B cell (primary cell): ENCODE measurements around the gene CLEC7A. TPM values are rescaled to one million over a fixed set of nuclear protein-coding genes. Genes with fewer than 3 reads are reported as not detected.

Experiments used
- ATAC-seq: fragments of 200-7000 bp; cut with Tn5 transposase; one replicate; pipeline ENCODE4 v1.10.0; 2021; ENCODE audit warnings: low read depth, mild to moderate bottlenecking, moderate number of reproducible peaks, moderate library complexity
- CTCF ChIA-PET: fragments of 350-600 bp; sonication (Branson Sonifier 250); formaldehyde crosslinking; loops from one replicate; lab custom pipeline; 2021; ENCODE audit warnings: antibody characterized with exemption, inconsistent platforms; lab: Charles Lee
- POLR2A ChIA-PET: fragments of 350-600 bp; sonication (Branson Sonifier 250); formaldehyde crosslinking; loops from one replicate; lab custom pipeline; 2021; ENCODE audit warnings: antibody characterized with exemption; lab: Charles Lee
- DNase-seq: peaks from one replicate; pipeline ENCODE4 v3.0.0; 2013
- H2AFZ ChIP-seq: 2 replicates; pipeline ENCODE4 v1.6.1; 2012; ENCODE audit warnings: mild to moderate bottlenecking, low read depth, low read length; ENCODE audit not compliant: insufficient read depth, poor library complexity, severe bottlenecking
- H3K27ac ChIP-seq, 2 donors: 1 replicate in 1 of 2; 2 replicates in 1 of 2; pipeline ENCODE4 v1.5.1; 2012 to 2013; ENCODE audit warnings: low read length in 2 of 2, mild to moderate bottlenecking in 2 of 2, moderate library complexity in 1 of 2
- H3K27me3 ChIP-seq, 4 experiments: fragments of 200-600 bp in 1 of 4; sonication (generic) in 1 of 4; replicated peaks in 1 of 4; 1 replicate in 2 of 4; 2 replicates in 2 of 4; pipeline versions ENCODE4 v1.6.1 to v1.7.0; 2013 to 2016; ENCODE audit warnings: low read length in 3 of 4, mild to moderate bottlenecking in 2 of 4, mixed read lengths in 1 of 4, moderate library complexity in 1 of 4; ENCODE audit not compliant: insufficient read depth in 4 of 4, control insufficient read depth in 3 of 4; ENCODE audit errors: control extremely low read depth in 1 of 4
- H3K36me3 ChIP-seq, 2 experiments: replicated peaks in 1 of 2; 1 replicate in 1 of 2; 2 replicates in 1 of 2; pipeline versions ENCODE4 v1.6.1 to v1.7.1; 2013; ENCODE audit warnings: low read length in 1 of 2; ENCODE audit not compliant: insufficient read depth in 2 of 2, control insufficient read depth in 1 of 2; ENCODE audit errors: control extremely low read depth in 1 of 2, extremely low read depth in 1 of 2
- H3K4me1 ChIP-seq, 2 donors: fragments of 200-600 bp in 1 of 2; sonication (generic) in 1 of 2; 1 replicate in 1 of 2; 2 replicates in 1 of 2; pipeline versions ENCODE4 v1.5.1 to v1.6.1; 2013 to 2017; ENCODE audit warnings: low read length in 2 of 2; ENCODE audit not compliant: control insufficient read depth in 2 of 2, insufficient read depth in 2 of 2
- H3K4me2 ChIP-seq: replicated peaks from 2 replicates; pipeline ENCODE3; 2012; ENCODE audit warnings: mild to moderate bottlenecking, low read depth, low read length; ENCODE audit not compliant: poor library complexity, severe bottlenecking
- H3K4me3 ChIP-seq, 5 experiments: fragments of 200-600 bp in 1 of 5; sonication (generic) in 1 of 5; 1 replicate in 3 of 5; 2 replicates in 2 of 5; pipeline versions ENCODE4 v1.5.1 to v1.7.0; 2011 to 2016; ENCODE audit warnings: low read length in 4 of 5, mild to moderate bottlenecking in 4 of 5, low read depth in 2 of 5, control low read depth in 1 of 5, moderate library complexity in 1 of 5; ENCODE audit not compliant: insufficient read depth in 1 of 5; ENCODE audit errors: control extremely low read depth in 1 of 5, extremely low read depth in 1 of 5
- H3K79me2 ChIP-seq: fragments of 200-600 bp; sonication (generic); one replicate; pipeline ENCODE4 v1.6.0; 2016; ENCODE audit warnings: low read length; ENCODE audit not compliant: control insufficient read depth, insufficient read depth
- H3K9ac ChIP-seq: fragments of 200-600 bp; sonication (generic); 2 replicates; pipeline ENCODE4 v1.6.1; 2017; ENCODE audit warnings: mild to moderate bottlenecking, low read length, moderate library complexity
- H3K9me3 ChIP-seq, 3 donors: one replicate each; pipeline versions ENCODE4 v1.6.1 to v1.7.1; 2013; ENCODE audit warnings: low read length in 2 of 3; ENCODE audit not compliant: control insufficient read depth in 2 of 3, insufficient read depth in 1 of 3; ENCODE audit errors: control extremely low read depth in 1 of 3
- H4K20me1 ChIP-seq: 2 replicates; pipeline ENCODE4 v1.6.0; 2012; ENCODE audit warnings: mild to moderate bottlenecking, low read length; ENCODE audit not compliant: insufficient read depth, control insufficient read depth, poor library complexity, severe bottlenecking
- H3K27ac Mint-ChIP-seq: one replicate; pipeline ENCODE4 v1.8.0; 2021; ENCODE audit warnings: mixed read lengths
- H3K27me3 Mint-ChIP-seq: one replicate; pipeline ENCODE4 v1.8.0; 2021; ENCODE audit warnings: mixed read lengths
- H3K4me1 Mint-ChIP-seq: one replicate; pipeline ENCODE4 v1.8.0; 2021; ENCODE audit warnings: mixed read lengths
- H3K4me3 Mint-ChIP-seq: one replicate; pipeline ENCODE4 v1.8.0; 2021; ENCODE audit warnings: mixed read lengths
- H3K9me3 Mint-ChIP-seq: one replicate; pipeline ENCODE4 v1.8.0; 2022; ENCODE audit warnings: mixed read lengths; ENCODE audit not compliant: insufficient read depth
- EZH2 ChIP-seq: IDR thresholded peaks from 2 replicates; pipeline ENCODE4 v1.6.1; 2012; ENCODE audit warnings: borderline replicate concordance, low read depth, mild to moderate bottlenecking, moderate library complexity, low read length; ENCODE audit not compliant: insufficient read depth, poor library complexity, severe bottlenecking
- WGBS: methylation state at CpG from one replicate; pipeline ENCODE4 v1.1.5; 2013; ENCODE audit warnings: missing lambda C conversion rate; ENCODE audit not compliant: insufficient coverage; 5-methylcytosine and 5-hydroxymethylcytosine counted together
- intact Hi-C: fragments of 100-400 bp; cut with micrococcal nuclease; formaldehyde crosslinking; loops from one replicate; pipeline ENCODE4 v1.10.0; 2022
- polyA plus RNA-seq: library from polyadenylated mRNA; depleted of rRNA; stranded (reverse); fragments of >200 nt; gene quantifications from 2 replicates; pipeline ENCODE4 v1.2.3, GENCODE V29; 2012
- total RNA-seq, 2 donors: library from RNA; stranded (reverse); fragments of 120-200 nt in 1 of 2; gene quantifications; 1 replicate in 1 of 2; 2 replicates in 1 of 2; pipeline versions ENCODE4 v1.2.3 to v1.2.4, GENCODE V29; 2013 to 2022
- TF ChIP-seq, protein P1 (sequence below): fragments of 200-600 bp; IDR thresholded peaks from one replicate; pipeline ENCODE4 v1.8.0; 2022; ENCODE audit warnings: antibody characterized with exemption, mild to moderate bottlenecking

Gene CLEC7A
- total and polyA plus RNA-seq, 2 donors (not counting 1 experiment from before 2014, with no cell fraction given): 0.67 to 2.4 TPM

DNA sequence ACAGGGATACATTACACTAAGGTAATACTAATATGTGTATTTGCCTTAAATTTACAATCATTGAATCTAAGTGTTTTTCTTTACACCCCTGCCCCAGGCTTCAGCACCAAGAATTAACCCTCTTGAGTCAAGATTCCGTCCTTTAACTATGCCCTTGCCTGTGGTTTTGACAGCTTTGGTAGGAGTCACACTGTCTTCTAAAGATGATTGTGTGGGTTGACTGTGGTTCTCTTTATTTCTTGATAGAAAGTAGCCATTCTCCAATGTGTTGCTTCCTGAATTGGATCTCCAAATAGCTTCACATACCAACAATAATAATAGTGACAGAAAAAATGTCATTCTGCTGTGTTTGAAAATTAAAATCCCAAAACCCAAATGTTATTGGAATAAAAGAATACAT lies 3.6 kb downstream of the CLEC7A start:
- H2AFZ ChIP-seq: no peak overlapping the region
- Mint-ChIP-seq H3K4me3 (no peak overlapping the region), H3K9me3 (no peaks in the 10 kb centered on the region), H3K27ac (no peak overlapping the region), H3K27me3 (peaks cover 46% of the 10 kb centered on the region), H3K4me1 (peaks cover 14% of the 10 kb centered on the region)
- H3K4me2 ChIP-seq: no peak overlapping the region
- DNase-seq: no peak
- POLR2A ChIA-PET: no interaction called here
- no peaks in the 10 kb centered on the region for H4K20me1 ChIP-seq
- intact Hi-C loops: loop anchor here (10.0 kb wide), 1 partner anchor 92 kb away; the partner anchor contains the start of gene CLEC9A
- H3K36me3 ChIP-seq: no peaks in the 10 kb centered on the region
- H3K79me2 ChIP-seq: no peaks in the 10 kb centered on the region
- H3K27ac ChIP-seq: no peak overlapping the region
- peaks cover 7 to 17% of the 10 kb centered on the region in 2 donors for H3K4me1 ChIP-seq
- no peak for TF ChIP-seq EZH2
- TF ChIP-seq, protein P1, sequence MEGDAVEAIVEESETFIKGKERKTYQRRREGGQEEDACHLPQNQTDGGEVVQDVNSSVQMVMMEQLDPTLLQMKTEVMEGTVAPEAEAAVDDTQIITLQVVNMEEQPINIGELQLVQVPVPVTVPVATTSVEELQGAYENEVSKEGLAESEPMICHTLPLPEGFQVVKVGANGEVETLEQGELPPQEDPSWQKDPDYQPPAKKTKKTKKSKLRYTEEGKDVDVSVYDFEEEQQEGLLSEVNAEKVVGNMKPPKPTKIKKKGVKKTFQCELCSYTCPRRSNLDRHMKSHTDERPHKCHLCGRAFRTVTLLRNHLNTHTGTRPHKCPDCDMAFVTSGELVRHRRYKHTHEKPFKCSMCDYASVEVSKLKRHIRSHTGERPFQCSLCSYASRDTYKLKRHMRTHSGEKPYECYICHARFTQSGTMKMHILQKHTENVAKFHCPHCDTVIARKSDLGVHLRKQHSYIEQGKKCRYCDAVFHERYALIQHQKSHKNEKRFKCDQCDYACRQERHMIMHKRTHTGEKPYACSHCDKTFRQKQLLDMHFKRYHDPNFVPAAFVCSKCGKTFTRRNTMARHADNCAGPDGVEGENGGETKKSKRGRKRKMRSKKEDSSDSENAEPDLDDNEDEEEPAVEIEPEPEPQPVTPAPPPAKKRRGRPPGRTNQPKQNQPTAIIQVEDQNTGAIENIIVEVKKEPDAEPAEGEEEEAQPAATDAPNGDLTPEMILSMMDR: no peak
- H3K9ac ChIP-seq: no peak overlapping the region
- H3K27me3 ChIP-seq: peaks cover 0 to 37% (median 22%) of the 10 kb centered on the region in 4 experiments
- WGBS: no CpG with 5 or more reads among the region's 1 CpG
- CTCF ChIA-PET: interaction anchor here (1.1 kb wide), 1 partner anchor 27 kb away, joined by 4 read pairs; no protein-coding TSS in a partner anchor
- H3K9me3 ChIP-seq: no peaks in the 10 kb centered on the region
- H3K4me3 ChIP-seq: no peak overlapping the region
- no peak for ATAC-seq

DNA sequence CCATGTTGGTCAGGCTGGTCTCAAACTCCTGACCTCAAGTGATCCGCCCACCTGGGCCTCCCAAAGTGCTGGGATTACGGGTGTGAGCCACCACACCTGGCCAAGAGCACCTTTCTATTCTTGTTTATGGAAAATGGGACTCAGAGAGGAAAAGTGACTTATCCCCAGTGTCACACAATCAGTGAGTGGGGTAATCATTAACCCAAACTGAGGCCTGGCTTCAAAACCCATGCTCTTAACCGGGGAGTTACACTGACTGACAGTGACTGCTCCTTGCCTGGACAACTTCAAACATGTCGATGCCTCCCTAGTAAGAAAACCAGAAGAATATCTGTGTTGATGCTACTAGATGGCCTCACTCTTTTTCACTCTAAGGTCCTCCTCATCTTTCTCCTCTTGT lies 7.3 kb downstream of the CLEC7A start:
- H3K4me1 Mint-ChIP-seq: peaks cover 2% of the 10 kb centered on the region
- H3K36me3 ChIP-seq: no peaks in the 10 kb centered on the region
- ATAC-seq (no peak), DNase-seq (no peak)
- no peaks in the 10 kb centered on the region for H3K4me1 ChIP-seq
- H3K27me3 ChIP-seq: peaks cover 0 to 29% (median 6%) of the 10 kb centered on the region in 4 experiments
- peaks cover 36% of the 10 kb centered on the region for H3K27me3 Mint-ChIP-seq
- H3K4me2 ChIP-seq: no peak overlapping the region
- no peak overlapping the region for H3K9ac ChIP-seq
- 100% methylated on average over 1 of the region's 4 CpGs for WGBS
- H3K27ac Mint-ChIP-seq: no peak overlapping the region
- H3K4me3 Mint-ChIP-seq: no peak overlapping the region
- H3K4me3 ChIP-seq: no peak overlapping the region
- ChIA-PET CTCF (no interaction called here), POLR2A (interaction anchor here (0.7 kb wide), 1 partner anchor 72 kb away, joined by 6 read pairs; no protein-coding TSS in a partner anchor)
- H3K27ac ChIP-seq: no peak overlapping the region
- peaks cover 0 to 5% (median 0%) of the 10 kb centered on the region in 3 donors for H3K9me3 ChIP-seq
- no peaks in the 10 kb centered on the region for H4K20me1 ChIP-seq
- H2AFZ ChIP-seq: no peak overlapping the region
- intact Hi-C loops: loop anchor here (10.0 kb wide), 1 partner anchor 88 kb away; the partner anchor contains the start of gene CLEC9A
- no peaks in the 10 kb centered on the region for H3K79me2 ChIP-seq
- no peak for TF ChIP-seq EZH2
- TF ChIP-seq, protein P1: no peak
- peaks cover 4% of the 10 kb centered on the region for H3K9me3 Mint-ChIP-seq
